Heart left ventricle (tissue), 13 donors: ENCODE results near the gene TMEM139.

Source experiments
- POLR2A ChIP-seq, 2 donors: fragments of 450-650 bp; IDR thresholded peaks; one replicate each; pipeline ENCODE4 v1.6.1; 2017; ENCODE audit warnings: antibody characterized with exemption in 2 of 2, mild to moderate bottlenecking in 2 of 2, moderate library complexity in 2 of 2
- TF ChIP-seq, protein P1 (sequence below), 12 donors: fragments of 200-600 bp; sonication (generic) in 4 of 12; IDR thresholded peaks; one replicate each; pipeline versions ENCODE4 v1.5.0 to v1.8.0; 2018 to 2022; ENCODE audit warnings: antibody characterized with exemption in 12 of 12, mild to moderate bottlenecking in 5 of 12
- donor health status: ischemic (EF 13 %, LVEDD 7.1; RV severe dilation, severe dysfunction).
- donor health status: DM: no; HTN: yes; CAD: no.
- donor health status: DM: no; HTN: no; CAD: no.
- donor health status: ischemic (EF 25% LVEDD 6.9; RV normal size, moderate dysfunction).
- donor health status: ischemic (EF 25% LVEDD 5.7; RV mildly dilated, moderate dysfunction).
- donor health status: ischemic (EF 35%, LVEDD 5.7; RV mildly dilated, moderate dysfunction).
- donor health status: nonischemic (EF 11% LVEDD 7.7; RV severe dilation, severe dysfunction).
- donor health status: DM: yes; HTN: yes; CAD: no.
- donor health status: PGD.
- donor health status: ischemic (EF 29% LVEDD 5.4; RV normal size, mild dysfunction).
- donor health status: nonischemic (EF 23%, LVEDD 6.1; RV moderate dilation, normal function).

DNA sequence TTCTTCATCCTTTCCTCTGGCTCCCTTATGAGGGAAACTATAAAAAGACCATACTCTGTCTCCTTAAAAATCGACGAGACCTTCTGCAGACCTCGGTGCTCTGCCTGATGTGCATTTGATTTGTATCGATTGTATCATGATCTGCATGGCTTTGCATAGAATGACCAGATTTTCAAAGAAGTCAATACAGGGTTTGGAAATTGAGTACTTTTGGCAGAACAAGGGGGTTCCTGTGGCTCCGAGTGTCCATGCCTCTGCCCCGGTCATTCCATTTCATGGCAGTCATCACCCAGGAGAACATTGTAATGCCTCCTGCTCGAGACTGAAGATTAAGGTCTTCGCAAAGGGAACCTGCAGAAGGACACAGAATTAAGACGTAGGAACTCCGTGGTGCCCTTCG lies 4.1 kb downstream of the TMEM139 start:
- TF ChIP-seq, protein P1, sequence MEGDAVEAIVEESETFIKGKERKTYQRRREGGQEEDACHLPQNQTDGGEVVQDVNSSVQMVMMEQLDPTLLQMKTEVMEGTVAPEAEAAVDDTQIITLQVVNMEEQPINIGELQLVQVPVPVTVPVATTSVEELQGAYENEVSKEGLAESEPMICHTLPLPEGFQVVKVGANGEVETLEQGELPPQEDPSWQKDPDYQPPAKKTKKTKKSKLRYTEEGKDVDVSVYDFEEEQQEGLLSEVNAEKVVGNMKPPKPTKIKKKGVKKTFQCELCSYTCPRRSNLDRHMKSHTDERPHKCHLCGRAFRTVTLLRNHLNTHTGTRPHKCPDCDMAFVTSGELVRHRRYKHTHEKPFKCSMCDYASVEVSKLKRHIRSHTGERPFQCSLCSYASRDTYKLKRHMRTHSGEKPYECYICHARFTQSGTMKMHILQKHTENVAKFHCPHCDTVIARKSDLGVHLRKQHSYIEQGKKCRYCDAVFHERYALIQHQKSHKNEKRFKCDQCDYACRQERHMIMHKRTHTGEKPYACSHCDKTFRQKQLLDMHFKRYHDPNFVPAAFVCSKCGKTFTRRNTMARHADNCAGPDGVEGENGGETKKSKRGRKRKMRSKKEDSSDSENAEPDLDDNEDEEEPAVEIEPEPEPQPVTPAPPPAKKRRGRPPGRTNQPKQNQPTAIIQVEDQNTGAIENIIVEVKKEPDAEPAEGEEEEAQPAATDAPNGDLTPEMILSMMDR (IDR thresholded peaks at IDR 0.05) = no peak
- TF ChIP-seq POLR2A (IDR thresholded peaks at IDR 0.05) = no peak
